IPS DF 19.7 (cell line): Measurements from ENCODE around the gene MFRP.

ENCODE experiments used
- DNase-seq: peaks from one replicate; pipeline ENCODE4 v3.0.0-alpha.2; 2013; ENCODE audit warnings: low read depth, low spot score

The MFRP gene

DNA sequence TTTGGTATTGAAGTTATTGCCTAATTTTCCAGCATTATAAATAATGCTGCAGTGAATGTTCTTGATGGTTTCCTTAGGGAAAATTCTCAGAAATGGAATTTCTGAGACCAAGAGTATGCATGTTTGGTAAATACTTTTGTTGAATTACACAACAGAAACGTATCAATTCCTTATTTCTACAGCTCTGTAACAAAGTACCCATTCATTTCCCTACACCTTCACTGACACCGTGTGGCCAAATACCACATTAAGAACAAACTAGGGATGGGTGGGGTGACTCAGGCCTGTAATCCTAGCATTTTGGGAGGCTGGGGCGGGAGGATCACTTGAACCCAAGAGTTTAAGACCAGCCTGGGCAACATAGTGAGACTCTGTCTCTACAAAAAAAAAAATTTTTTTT lies 51.3 kb downstream of the MFRP start:
- no peak for DNase-seq

DNA sequence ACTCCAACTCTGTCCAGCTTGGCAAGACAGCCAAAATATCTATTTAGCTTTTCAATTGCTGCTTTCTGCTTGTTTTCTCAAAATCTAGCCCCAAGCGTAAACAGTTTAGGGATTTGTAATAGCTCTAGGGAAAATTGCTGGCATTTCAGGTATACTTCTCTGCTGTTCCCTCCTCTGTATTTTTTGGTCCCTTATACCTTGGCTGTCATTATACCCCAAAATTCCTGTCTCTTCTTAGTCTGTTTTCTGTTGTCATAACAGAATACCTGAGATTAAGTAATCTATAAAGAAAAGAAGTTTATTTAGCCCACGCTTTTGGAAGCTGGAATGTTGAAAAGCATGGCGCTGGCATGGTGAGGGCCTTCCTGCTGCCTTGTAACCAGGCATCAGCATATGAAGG lies 53.0 kb downstream of the MFRP start:
- no peak for DNase-seq

GRCh38 chr11:119290894-119291497 lies 55.5 kb downstream of the MFRP start:
- no peak for DNase-seq
